Neural progenitor cell (in vitro differentiated cells): Measurements from ENCODE around the gene IQGAP2. TPM values are rescaled to one million over a fixed set of nuclear protein-coding genes. Genes with fewer than 3 reads are reported as not detected.

Source experiments
- DNase-seq: peaks from one replicate; pipeline ENCODE4 v3.0.0-alpha.2; 2016; ENCODE audit warnings: low spot score
- H2AFZ ChIP-seq: fragments of 200-600 bp; sonication (generic); replicated peaks from 2 replicates; pipeline ENCODE4 v1.6.1; 2016; ENCODE audit warnings: antibody characterized with exemption
- H3F3A ChIP-seq: fragments of 200-600 bp; sonication (generic); 2 replicates; pipeline ENCODE4 v1.6.1; 2016; ENCODE audit warnings: antibody characterized with exemption, low read depth
- H3K27ac ChIP-seq: fragments of 200-600 bp; sonication (generic); 2 replicates; pipeline ENCODE4 v1.5.1; 2016; ENCODE audit warnings: mild to moderate bottlenecking
- H3K27me3 ChIP-seq: fragments of 200-600 bp; sonication (generic); 2 replicates; pipeline ENCODE4 v1.6.1; 2016; ENCODE audit warnings: mild to moderate bottlenecking, moderate library complexity
- H3K36me3 ChIP-seq: fragments of 200-600 bp; sonication (generic); 2 replicates; pipeline ENCODE4 v1.5.1; 2016
- H3K4me1 ChIP-seq: fragments of 200-600 bp; sonication (generic); 2 replicates; pipeline ENCODE4 v1.6.1; 2016; ENCODE audit warnings: mixed run types
- H3K4me2 ChIP-seq: fragments of 200-600 bp; sonication (generic); 2 replicates; pipeline ENCODE4 v1.6.1; 2016
- H3K4me3 ChIP-seq: fragments of 200-600 bp; sonication (generic); 2 replicates; pipeline ENCODE4 v1.5.1; 2016
- H3K79me2 ChIP-seq: fragments of 200-600 bp; sonication (generic); 2 replicates; pipeline ENCODE4 v1.6.1; 2016; ENCODE audit warnings: low read depth
- H3K9ac ChIP-seq: fragments of 200-600 bp; sonication (generic); 2 replicates; pipeline ENCODE4 v1.6.1; 2016
- H3K9me3 ChIP-seq: fragments of 200-600 bp; sonication (generic); 2 replicates; pipeline ENCODE4 v1.5.1; 2016; ENCODE audit warnings: low read depth
- H4K20me1 ChIP-seq: fragments of 200-600 bp; sonication (generic); 2 replicates; pipeline ENCODE4 v1.6.1; 2016; ENCODE audit warnings: low read depth
- H3K27ac Mint-ChIP-seq: 3 replicates; pipeline ENCODE4 v1.8.0; 2021; ENCODE audit warnings: mixed read lengths
- H3K27me3 Mint-ChIP-seq: 2 replicates; pipeline ENCODE4 v1.8.0; 2022; ENCODE audit warnings: low read depth, mild to moderate bottlenecking, inconsistent platforms, moderate library complexity, mixed read lengths; ENCODE audit not compliant: insufficient read depth
- H3K36me3 Mint-ChIP-seq: 3 replicates; pipeline ENCODE4 v1.8.0; 2021; ENCODE audit warnings: mixed read lengths
- H3K4me1 Mint-ChIP-seq: 3 replicates; pipeline ENCODE4 v1.8.0; 2021; ENCODE audit warnings: mixed read lengths
- H3K4me3 Mint-ChIP-seq: 3 replicates; pipeline ENCODE4 v1.8.0; 2021; ENCODE audit warnings: mild to moderate bottlenecking, moderate library complexity, mixed read lengths
- H3K9me3 Mint-ChIP-seq: 3 replicates; pipeline ENCODE4 v1.8.0; 2020; ENCODE audit warnings: mixed read lengths
- CTCF ChIP-seq: fragments of 200-600 bp; sonication (generic); IDR thresholded peaks from 2 replicates; pipeline ENCODE4 v1.5.1; 2017; ENCODE audit warnings: antibody characterized with exemption, mild to moderate bottlenecking
- EZH2 ChIP-seq: fragments of 200-600 bp; sonication (generic); IDR thresholded peaks from 2 replicates; pipeline ENCODE4 v1.6.1; 2017; ENCODE audit warnings: antibody characterized with exemption, mild to moderate bottlenecking, moderate library complexity
- EZH2phosphoT487 ChIP-seq: fragments of 200-600 bp; sonication (generic); IDR thresholded peaks from 2 replicates; pipeline ENCODE4 v1.6.1; 2017; ENCODE audit warnings: antibody characterized with exemption
- total RNA-seq: library from RNA; depleted of rRNA; stranded (reverse); fragments of >200 nt; gene quantifications from 2 replicates; pipeline ENCODE4 v1.2.3, GENCODE V29; 2015; ENCODE audit warnings: low replicate concordance

IQGAP2 gene
- total RNA-seq, 1 donor from 2014 or later, result 37.7 TPM

GRCh38 chr5:76715736-76716455, 312.8 kb downstream of the IQGAP2 start, which contains the start of gene F2R:
TSS of gene F2R (plus strand) at chr5:76716126. CDS start at chr5:76716308, 182 bp downstream.
- Histone ChIP-seq H3K36me3 (no peaks in the 10 kb centered on the region), H3K9me3 (no peaks in the 10 kb centered on the region), H2AFZ (peak within 1 kb of the TSS; percentile 74), H3K4me1 (peaks cover 13% of the 10 kb centered on the region), H3K27ac (no peak within 1 kb of the TSS), H3K4me3 (peak within 1 kb of the TSS; percentile 85), H3K27me3 (peaks cover 27% of the 10 kb centered on the region), H3K9ac (peak within 1 kb of the TSS; percentile 68), H3F3A (no peaks in the 10 kb centered on the region), H3K79me2 (peaks cover 46% of the 10 kb centered on the region), H3K4me2 (peak within 1 kb of the TSS; percentile 94), H4K20me1 (peaks cover 34% of the 10 kb centered on the region)
- TF ChIP-seq EZH2, result peak; percentile 60
- no peak for TF ChIP-seq EZH2phosphoT487
- TF ChIP-seq CTCF, result peak; percentile 66
- H3K36me3 Mint-ChIP-seq, result peaks cover 14% of the 10 kb centered on the region
- no peaks in the 10 kb centered on the region for H3K9me3 Mint-ChIP-seq
- peak within 1 kb of the TSS; percentile 94 for H3K4me3 Mint-ChIP-seq
- H3K27ac Mint-ChIP-seq, result peak within 1 kb of the TSS; percentile 86
- H3K27me3 Mint-ChIP-seq, result peaks cover 24% of the 10 kb centered on the region
- DNase-seq, result peak; percentile 91
- peaks cover 19% of the 10 kb centered on the region for H3K4me1 Mint-ChIP-seq

GRCh38 chr5:76716456-76717157, 313.5 kb downstream of the IQGAP2 start:
- H3K27me3 ChIP-seq, result peaks cover 27% of the 10 kb centered on the region
- H4K20me1 ChIP-seq, result peaks cover 42% of the 10 kb centered on the region
- peaks cover 24% of the 10 kb centered on the region for H3K27me3 Mint-ChIP-seq
- peaks cover 14% of the 10 kb centered on the region for H3K36me3 Mint-ChIP-seq
- no peaks in the 10 kb centered on the region for H3F3A ChIP-seq
- H3K27ac ChIP-seq, result no peak overlapping the region
- H3K27ac Mint-ChIP-seq, result peak overlapping the region; percentile 86
- peak overlapping the region; percentile 94 for H3K4me3 Mint-ChIP-seq
- peaks cover 13% of the 10 kb centered on the region for H3K4me1 ChIP-seq
- peak overlapping the region; percentile 94 for H3K4me2 ChIP-seq
- H3K4me3 ChIP-seq, result peak overlapping the region; percentile 85
- peaks cover 53% of the 10 kb centered on the region for H3K79me2 ChIP-seq
- no peaks in the 10 kb centered on the region for H3K9me3 Mint-ChIP-seq
- peak; percentile 59 for DNase-seq
- peak overlapping the region; percentile 68 for H3K9ac ChIP-seq
- H2AFZ ChIP-seq, result peak overlapping the region; percentile 55
- TF ChIP-seq CTCF (no peak), EZH2 (no peak), EZH2phosphoT487 (no peak)
- no peaks in the 10 kb centered on the region for H3K9me3 ChIP-seq
- H3K36me3 ChIP-seq, result no peaks in the 10 kb centered on the region
- peaks cover 19% of the 10 kb centered on the region for H3K4me1 Mint-ChIP-seq

- Histone ChIP-seq H3K36me3 (no peaks in the 10 kb centered on the region), H3K27me3 (peaks cover 27% of the 10 kb centered on the region), H3K9ac (peak overlapping the region; percentile 68), H3K9me3 (no peaks in the 10 kb centered on the region), H3K27ac (no peak overlapping the region), H3K79me2 (peaks cover 62% of the 10 kb centered on the region), H3F3A (no peaks in the 10 kb centered on the region), H2AFZ (no peak overlapping the region), H4K20me1 (peaks cover 50% of the 10 kb centered on the region), H3K4me2 (peak overlapping the region; percentile 94), H3K4me1 (peaks cover 13% of the 10 kb centered on the region), H3K4me3 (peak overlapping the region; percentile 85)
- TF ChIP-seq EZH2, result no peak
- no peak for TF ChIP-seq EZH2phosphoT487
- TF ChIP-seq CTCF, result no peak
- Mint-ChIP-seq H3K4me1 (peaks cover 19% of the 10 kb centered on the region), H3K9me3 (no peaks in the 10 kb centered on the region), H3K27me3 (peaks cover 24% of the 10 kb centered on the region), H3K27ac (peak overlapping the region; percentile 86), H3K36me3 (peaks cover 14% of the 10 kb centered on the region), H3K4me3 (peak overlapping the region; percentile 94)
- DNase-seq, result peak; percentile 16
These were observed 314.4 kb downstream of the IQGAP2 start for GRCh38 chr5:76717222-76718083.
